ENCODE measurements around the gene ASB8.
"Not testable (repeated sequence)": the region's sequence is repeated elsewhere in the genome, so short reads cannot be mapped to it uniquely, and the experiment has no call there.

The ASB8 gene

GRCh38 chr12:48132826-48133225 lies 24.5 kb downstream of the ASB8 start:
- no peak for DNase-seq (ENCODE audit: extremely low read depth, low read depth)
- TF ChIP-seq CTCF (IDR thresholded peaks at IDR 0.05; ENCODE audit: low read depth, low read length): no peak

- TF ChIP-seq CTCF (IDR thresholded peaks at IDR 0.05; ENCODE audit: low read depth, low read length): no peak
- no peak for DNase-seq (ENCODE audit: extremely low read depth, low read depth)
Observed at GRCh38 chr12:48131517-48131916, 25.8 kb downstream of the ASB8 start.

- TF ChIP-seq CTCF (IDR thresholded peaks at IDR 0.05; ENCODE audit: low read depth, low read length): no peak
- no peak for DNase-seq (ENCODE audit: extremely low read depth, low read depth)
Observed at GRCh38 chr12:48129376-48129775, 27.9 kb downstream of the ASB8 start.

- no peak for DNase-seq (ENCODE audit: extremely low read depth, low read depth)
- TF ChIP-seq CTCF (IDR thresholded peaks at IDR 0.05; ENCODE audit: low read depth, low read length): no peak
Observed at GRCh38 chr12:48128800-48129199, 28.5 kb downstream of the ASB8 start.

GRCh38 chr12:48126953-48127630 lies 30.2 kb downstream of the ASB8 start:
- no peak for DNase-seq (ENCODE audit: extremely low read depth, low read depth)
- TF ChIP-seq CTCF (IDR thresholded peaks at IDR 0.05; ENCODE audit: low read depth, low read length): no peak

- DNase-seq (ENCODE audit: extremely low read depth, low read depth): no peak
- TF ChIP-seq CTCF (IDR thresholded peaks at IDR 0.05; ENCODE audit: low read depth, low read length): no peak
Observed at GRCh38 chr12:48125985-48126384, 31.3 kb downstream of the ASB8 start.

- DNase-seq (ENCODE audit: extremely low read depth, low read depth): not testable (repeated sequence)
Observed at GRCh38 chr12:48125542-48125941, 31.8 kb downstream of the ASB8 start.

GRCh38 chr12:48123169-48123568 lies 34.1 kb downstream of the ASB8 start:
- TF ChIP-seq CTCF (IDR thresholded peaks at IDR 0.05; ENCODE audit: low read depth, low read length): no peak
- no peak for DNase-seq (ENCODE audit: extremely low read depth, low read depth)

All from AG09319 (cell line).